GM23338 (cell line): ENCODE data around the gene RAD51B.

ENCODE experiments used
- EZH2 ChIP-seq: fragments of 200-600 bp; sonication (generic); IDR thresholded peaks from one replicate; pipeline ENCODE4 v1.8.0; 2017; ENCODE audit warnings: antibody characterized with exemption, mild to moderate bottlenecking, low read depth; ENCODE audit not compliant: unreplicated experiment
- JUNB ChIP-seq: IDR thresholded peaks from one replicate; pipeline ENCODE4 v1.6.1; 2016; ENCODE audit warnings: antibody characterized with exemption; ENCODE audit not compliant: unreplicated experiment
- POLR2AphosphoS5 ChIP-seq: IDR thresholded peaks from 2 replicates; pipeline ENCODE4 v1.6.1; 2016; ENCODE audit warnings: antibody characterized with exemption, low read depth
- TF ChIP-seq, protein P1 (sequence below), 2 experiments: fragments of 200-600 bp in 1 of 2; sonication (generic) in 1 of 2; conservative IDR thresholded peaks; 2 replicates each; pipeline versions ENCODE4 v1.5.1 to v1.6.1; 2016 to 2017; ENCODE audit warnings: antibody characterized with exemption in 2 of 2, low read depth in 2 of 2, mild to moderate bottlenecking in 2 of 2, moderate library complexity in 1 of 2

DNA sequence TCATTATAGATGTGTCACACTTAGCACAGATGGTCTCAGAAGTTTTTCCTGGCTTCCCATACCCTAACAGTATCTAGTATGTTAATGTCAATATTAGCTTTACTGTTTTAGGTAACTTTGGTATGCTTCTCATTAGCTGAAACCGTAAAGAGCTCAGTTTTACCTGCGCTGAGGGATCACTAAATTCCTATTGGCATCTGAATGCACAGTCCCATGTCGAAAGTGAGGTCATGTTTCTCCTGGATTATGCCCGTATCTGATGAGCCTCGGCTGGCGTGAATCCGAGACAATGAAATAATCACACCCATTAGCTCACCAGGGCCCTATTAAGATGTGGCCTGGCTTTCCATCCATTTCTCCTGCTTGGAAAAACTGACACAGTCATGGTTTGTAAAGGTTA lies 555.1 kb downstream of the RAD51B start:
- TF ChIP-seq, protein P1, sequence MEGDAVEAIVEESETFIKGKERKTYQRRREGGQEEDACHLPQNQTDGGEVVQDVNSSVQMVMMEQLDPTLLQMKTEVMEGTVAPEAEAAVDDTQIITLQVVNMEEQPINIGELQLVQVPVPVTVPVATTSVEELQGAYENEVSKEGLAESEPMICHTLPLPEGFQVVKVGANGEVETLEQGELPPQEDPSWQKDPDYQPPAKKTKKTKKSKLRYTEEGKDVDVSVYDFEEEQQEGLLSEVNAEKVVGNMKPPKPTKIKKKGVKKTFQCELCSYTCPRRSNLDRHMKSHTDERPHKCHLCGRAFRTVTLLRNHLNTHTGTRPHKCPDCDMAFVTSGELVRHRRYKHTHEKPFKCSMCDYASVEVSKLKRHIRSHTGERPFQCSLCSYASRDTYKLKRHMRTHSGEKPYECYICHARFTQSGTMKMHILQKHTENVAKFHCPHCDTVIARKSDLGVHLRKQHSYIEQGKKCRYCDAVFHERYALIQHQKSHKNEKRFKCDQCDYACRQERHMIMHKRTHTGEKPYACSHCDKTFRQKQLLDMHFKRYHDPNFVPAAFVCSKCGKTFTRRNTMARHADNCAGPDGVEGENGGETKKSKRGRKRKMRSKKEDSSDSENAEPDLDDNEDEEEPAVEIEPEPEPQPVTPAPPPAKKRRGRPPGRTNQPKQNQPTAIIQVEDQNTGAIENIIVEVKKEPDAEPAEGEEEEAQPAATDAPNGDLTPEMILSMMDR (conservative IDR thresholded peaks at IDR 0.05; ENCODE audit: low read depth in 2 of 2): no peak
- TF ChIP-seq EZH2 (no peak), POLR2AphosphoS5 (no peak), JUNB (no peak)
